K562 (cell line): ENCODE data around the gene SAMD10. TPM values are rescaled to one million over a fixed set of nuclear protein-coding genes. Genes with fewer than 3 reads are reported as not detected.
A peak's percentile ranks its signal among the peaks of the same experiment; 100 is the strongest.

Experiments used
- ARID1B ChIP-seq: fragments of 450-650 bp; IDR thresholded peaks from 2 replicates; pipeline ENCODE4 v1.6.1; 2016; ENCODE audit warnings: antibody characterized with exemption, mild to moderate bottlenecking, inconsistent platforms
- CCNT2 ChIP-seq: IDR thresholded peaks from 2 replicates; pipeline ENCODE4 v1.6.1; 2011; ENCODE audit warnings: borderline replicate concordance, low read depth, mild to moderate bottlenecking, moderate library complexity, mixed read lengths, low read length; ENCODE audit not compliant: insufficient read length; ENCODE audit errors: extremely low read depth
- CHD4 ChIP-seq: fragments of 200-600 bp; sonication (generic); IDR thresholded peaks from 3 replicates; pipeline ENCODE4 v1.6.1; 2012; ENCODE audit warnings: low read depth, mild to moderate bottlenecking, mixed read lengths, low read length, inconsistent platforms; ENCODE audit not compliant: insufficient read depth, insufficient replicate concordance, poor library complexity, severe bottlenecking
- DNMT1 ChIP-seq: fragments of 450-650 bp; IDR thresholded peaks from 2 replicates; pipeline ENCODE4 v1.6.1; 2016; ENCODE audit warnings: antibody characterized with exemption, mild to moderate bottlenecking
- HIVEP1 ChIP-seq: fragments of 250-450 bp; sonication (Bioruptor Pico); IDR thresholded peaks from 2 replicates; pipeline ENCODE4 v1.4.0; 2020; ENCODE audit warnings: mild to moderate bottlenecking
- HNRNPH1 ChIP-seq: fragments of 200-400 bp; formaldehyde crosslinking; optimal IDR thresholded peaks from 2 replicates; pipeline ENCODE3; 2017; ENCODE audit warnings: low read depth, mild to moderate bottlenecking, low read length, moderate library complexity
- MYC ChIP-seq, 2 experiments: fragments of 250-450 bp in 1 of 2; sonication (Bioruptor Pico) in 1 of 2; IDR thresholded peaks; 2 replicates each; pipeline versions ENCODE4 v1.5.1 to v1.6.1; 2012 to 2021; ENCODE audit warnings: low read depth in 2 of 2, borderline replicate concordance in 1 of 2, improper control_type of control experiment in 1 of 2, low read length in 1 of 2, mild to moderate bottlenecking in 1 of 2, moderate library complexity in 1 of 2
- NCOA6 ChIP-seq: fragments of 450-650 bp; IDR thresholded peaks from 2 replicates; pipeline ENCODE4 v1.6.1; 2017; ENCODE audit warnings: mild to moderate bottlenecking
- RB1 ChIP-seq: fragments of 450-650 bp; IDR thresholded peaks from 2 replicates; pipeline ENCODE4 v1.6.1; 2017; ENCODE audit warnings: low read depth, mild to moderate bottlenecking
- SPI1 ChIP-seq: IDR thresholded peaks from 2 replicates; pipeline ENCODE4 v1.6.1; 2011; ENCODE audit warnings: low read depth, low read length, control low read depth, borderline replicate concordance
- ZNF444 ChIP-seq: fragments of 250-450 bp; sonication (Bioruptor Pico); IDR thresholded peaks from 2 replicates; pipeline ENCODE4 v1.4.0; 2020; ENCODE audit warnings: mild to moderate bottlenecking, moderate library complexity
- ZNF445 ChIP-seq: fragments of 250-450 bp; sonication (Bioruptor Pico); IDR thresholded peaks from 2 replicates; pipeline ENCODE4 v1.4.0; 2020; ENCODE audit warnings: low read depth, mild to moderate bottlenecking, moderate library complexity
- polyA plus RNA-seq, 8 experiments: library from polyadenylated mRNA; depleted of rRNA in 4 of 8; stranded (reverse) in 5 of 8; unstranded in 3 of 8; fragments of >200 nt; fragmentation: Nextera tagmentation in 2 of 8; fragmentation: Illumina TruSeq in 1 of 8; extraction: Ambion mirVana in 2 of 8; extraction: Trizol in 1 of 8; gene quantifications; 2 replicates each; pipeline versions ENCODE4 v1.2.1 to v1.2.3, GENCODE V29; 2011 to 2014; ENCODE audit warnings: inconsistent platforms in 1 of 8, missing spikeins in 1 of 8
- total RNA-seq, 7 experiments: library from RNA; depleted of rRNA in 6 of 7; stranded (reverse); fragments of >200 nt in 6 of 7; fragmentation: Illumina TruSeq in 2 of 7; extraction: Trizol in 2 of 7; gene quantifications; 2 replicates each; pipeline versions ENCODE4 v1.2.1 to v1.2.3, GENCODE V29; 2011 to 2021; ENCODE audit warnings: low replicate concordance in 1 of 7
- TF ChIP-seq, protein P1 (sequence below), 2 experiments: IDR thresholded peaks; 2 replicates each; pipeline ENCODE4 v1.6.1; 2012; ENCODE audit warnings: improper control_type of control experiment in 2 of 2, low read depth in 2 of 2, low read length in 2 of 2, borderline replicate concordance in 1 of 2
- TF ChIP-seq, protein P2 (sequence below): sonication (generic); formaldehyde crosslinking; IDR thresholded peaks from 2 replicates; pipeline ENCODE4 v1.8.0; 2023; ENCODE audit warnings: mild to moderate bottlenecking, missing genetic modification reagents
- TF ChIP-seq, protein P3 (sequence below): fragments of 250-450 bp; sonication (Bioruptor Pico); IDR thresholded peaks from 2 replicates; pipeline ENCODE4 v1.5.0; 2021
- TF ChIP-seq, protein P4 (sequence below), 2 experiments: fragments of 150-350 bp in 1 of 2; IDR thresholded peaks; 2 replicates each; pipeline ENCODE4 v1.6.1; 2012 to 2016; ENCODE audit warnings: low read depth in 2 of 2, low read length in 2 of 2, mild to moderate bottlenecking in 1 of 2, moderate library complexity in 1 of 2
- TF ChIP-seq, protein P5 (sequence below), 2 experiments: fragments of 450-650 bp; conservative IDR thresholded peaks; 2 replicates each; pipeline ENCODE4 v1.6.1; 2017; ENCODE audit warnings: mild to moderate bottlenecking in 2 of 2, moderate library complexity in 2 of 2

SAMD10 gene
- total and polyA plus RNA-seq, 9 of the 15 experiments (the other 6 are each of a cell fraction or from before 2014, with no cell fraction given) = 0.37 to 15.2 (median 4.8) TPM

DNA sequence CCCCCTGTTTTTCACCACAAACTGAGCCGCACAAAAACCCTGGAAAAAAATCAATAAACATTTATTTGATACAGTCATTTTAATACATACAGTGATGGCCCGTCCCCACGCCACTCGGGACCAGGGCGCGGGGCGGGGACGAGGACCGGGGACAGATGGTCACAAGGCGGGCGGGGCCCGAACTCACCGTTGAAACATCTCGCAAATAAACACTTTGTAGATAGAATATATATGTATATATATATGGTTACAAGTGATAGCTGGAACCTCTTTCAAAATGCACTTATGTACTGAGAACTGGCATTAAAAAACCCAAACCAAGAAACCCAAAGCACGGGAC, 22.8 kb downstream of the SAMD10 start (continued):
- TF ChIP-seq, protein P1, sequence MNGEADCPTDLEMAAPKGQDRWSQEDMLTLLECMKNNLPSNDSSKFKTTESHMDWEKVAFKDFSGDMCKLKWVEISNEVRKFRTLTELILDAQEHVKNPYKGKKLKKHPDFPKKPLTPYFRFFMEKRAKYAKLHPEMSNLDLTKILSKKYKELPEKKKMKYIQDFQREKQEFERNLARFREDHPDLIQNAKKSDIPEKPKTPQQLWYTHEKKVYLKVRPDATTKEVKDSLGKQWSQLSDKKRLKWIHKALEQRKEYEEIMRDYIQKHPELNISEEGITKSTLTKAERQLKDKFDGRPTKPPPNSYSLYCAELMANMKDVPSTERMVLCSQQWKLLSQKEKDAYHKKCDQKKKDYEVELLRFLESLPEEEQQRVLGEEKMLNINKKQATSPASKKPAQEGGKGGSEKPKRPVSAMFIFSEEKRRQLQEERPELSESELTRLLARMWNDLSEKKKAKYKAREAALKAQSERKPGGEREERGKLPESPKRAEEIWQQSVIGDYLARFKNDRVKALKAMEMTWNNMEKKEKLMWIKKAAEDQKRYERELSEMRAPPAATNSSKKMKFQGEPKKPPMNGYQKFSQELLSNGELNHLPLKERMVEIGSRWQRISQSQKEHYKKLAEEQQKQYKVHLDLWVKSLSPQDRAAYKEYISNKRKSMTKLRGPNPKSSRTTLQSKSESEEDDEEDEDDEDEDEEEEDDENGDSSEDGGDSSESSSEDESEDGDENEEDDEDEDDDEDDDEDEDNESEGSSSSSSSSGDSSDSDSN (IDR thresholded peaks at IDR 0.05; ENCODE audit: borderline replicate concordance in 1 of 2, low read depth in 2 of 2, low read length in 2 of 2) = no peak
- TF ChIP-seq ZNF444 (CRISPR knock-in tag) (no peak), ARID1B (no peak), CCNT2 (no peak), NCOA6 (no peak), HNRNPH1 (no peak), DNMT1 (no peak), MYC (IDR thresholded peaks at IDR 0.05; ENCODE audit: low read depth, low read length) (no peak), MYC (CRISPR knock-in tag; IDR thresholded peaks at IDR 0.05; ENCODE audit: borderline replicate concordance, low read depth) (peak; percentile 40; the same call in 1 of the 2 replicates), SPI1 (no peak), HIVEP1 (CRISPR knock-in tag) (no peak), ZNF445 (CRISPR knock-in tag) (no peak), CHD4 (no peak), RB1 (no peak)
- TF ChIP-seq, protein P2, sequence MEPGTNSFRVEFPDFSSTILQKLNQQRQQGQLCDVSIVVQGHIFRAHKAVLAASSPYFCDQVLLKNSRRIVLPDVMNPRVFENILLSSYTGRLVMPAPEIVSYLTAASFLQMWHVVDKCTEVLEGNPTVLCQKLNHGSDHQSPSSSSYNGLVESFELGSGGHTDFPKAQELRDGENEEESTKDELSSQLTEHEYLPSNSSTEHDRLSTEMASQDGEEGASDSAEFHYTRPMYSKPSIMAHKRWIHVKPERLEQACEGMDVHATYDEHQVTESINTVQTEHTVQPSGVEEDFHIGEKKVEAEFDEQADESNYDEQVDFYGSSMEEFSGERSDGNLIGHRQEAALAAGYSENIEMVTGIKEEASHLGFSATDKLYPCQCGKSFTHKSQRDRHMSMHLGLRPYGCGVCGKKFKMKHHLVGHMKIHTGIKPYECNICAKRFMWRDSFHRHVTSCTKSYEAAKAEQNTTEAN (CRISPR knock-in tag) = no peak; the same call in 1 of the 2 replicates
- TF ChIP-seq, protein P3, sequence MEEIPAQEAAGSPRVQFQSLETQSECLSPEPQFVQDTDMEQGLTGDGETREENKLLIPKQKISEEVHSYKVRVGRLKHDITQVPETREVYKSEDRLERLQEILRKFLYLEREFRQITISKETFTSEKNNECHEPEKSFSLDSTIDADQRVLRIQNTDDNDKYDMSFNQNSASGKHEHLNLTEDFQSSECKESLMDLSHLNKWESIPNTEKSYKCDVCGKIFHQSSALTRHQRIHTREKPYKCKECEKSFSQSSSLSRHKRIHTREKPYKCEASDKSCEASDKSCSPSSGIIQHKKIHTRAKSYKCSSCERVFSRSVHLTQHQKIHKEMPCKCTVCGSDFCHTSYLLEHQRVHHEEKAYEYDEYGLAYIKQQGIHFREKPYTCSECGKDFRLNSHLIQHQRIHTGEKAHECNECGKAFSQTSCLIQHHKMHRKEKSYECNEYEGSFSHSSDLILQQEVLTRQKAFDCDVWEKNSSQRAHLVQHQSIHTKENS = no peak
- TF ChIP-seq, protein P4, sequence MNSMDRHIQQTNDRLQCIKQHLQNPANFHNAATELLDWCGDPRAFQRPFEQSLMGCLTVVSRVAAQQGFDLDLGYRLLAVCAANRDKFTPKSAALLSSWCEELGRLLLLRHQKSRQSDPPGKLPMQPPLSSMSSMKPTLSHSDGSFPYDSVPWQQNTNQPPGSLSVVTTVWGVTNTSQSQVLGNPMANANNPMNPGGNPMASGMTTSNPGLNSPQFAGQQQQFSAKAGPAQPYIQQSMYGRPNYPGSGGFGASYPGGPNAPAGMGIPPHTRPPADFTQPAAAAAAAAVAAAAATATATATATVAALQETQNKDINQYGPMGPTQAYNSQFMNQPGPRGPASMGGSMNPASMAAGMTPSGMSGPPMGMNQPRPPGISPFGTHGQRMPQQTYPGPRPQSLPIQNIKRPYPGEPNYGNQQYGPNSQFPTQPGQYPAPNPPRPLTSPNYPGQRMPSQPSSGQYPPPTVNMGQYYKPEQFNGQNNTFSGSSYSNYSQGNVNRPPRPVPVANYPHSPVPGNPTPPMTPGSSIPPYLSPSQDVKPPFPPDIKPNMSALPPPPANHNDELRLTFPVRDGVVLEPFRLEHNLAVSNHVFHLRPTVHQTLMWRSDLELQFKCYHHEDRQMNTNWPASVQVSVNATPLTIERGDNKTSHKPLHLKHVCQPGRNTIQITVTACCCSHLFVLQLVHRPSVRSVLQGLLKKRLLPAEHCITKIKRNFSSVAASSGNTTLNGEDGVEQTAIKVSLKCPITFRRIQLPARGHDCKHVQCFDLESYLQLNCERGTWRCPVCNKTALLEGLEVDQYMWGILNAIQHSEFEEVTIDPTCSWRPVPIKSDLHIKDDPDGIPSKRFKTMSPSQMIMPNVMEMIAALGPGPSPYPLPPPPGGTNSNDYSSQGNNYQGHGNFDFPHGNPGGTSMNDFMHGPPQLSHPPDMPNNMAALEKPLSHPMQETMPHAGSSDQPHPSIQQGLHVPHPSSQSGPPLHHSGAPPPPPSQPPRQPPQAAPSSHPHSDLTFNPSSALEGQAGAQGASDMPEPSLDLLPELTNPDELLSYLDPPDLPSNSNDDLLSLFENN (IDR thresholded peaks at IDR 0.05; ENCODE audit: low read depth in 2 of 2, low read length in 2 of 2) = no peak
- TF ChIP-seq, protein P5, sequence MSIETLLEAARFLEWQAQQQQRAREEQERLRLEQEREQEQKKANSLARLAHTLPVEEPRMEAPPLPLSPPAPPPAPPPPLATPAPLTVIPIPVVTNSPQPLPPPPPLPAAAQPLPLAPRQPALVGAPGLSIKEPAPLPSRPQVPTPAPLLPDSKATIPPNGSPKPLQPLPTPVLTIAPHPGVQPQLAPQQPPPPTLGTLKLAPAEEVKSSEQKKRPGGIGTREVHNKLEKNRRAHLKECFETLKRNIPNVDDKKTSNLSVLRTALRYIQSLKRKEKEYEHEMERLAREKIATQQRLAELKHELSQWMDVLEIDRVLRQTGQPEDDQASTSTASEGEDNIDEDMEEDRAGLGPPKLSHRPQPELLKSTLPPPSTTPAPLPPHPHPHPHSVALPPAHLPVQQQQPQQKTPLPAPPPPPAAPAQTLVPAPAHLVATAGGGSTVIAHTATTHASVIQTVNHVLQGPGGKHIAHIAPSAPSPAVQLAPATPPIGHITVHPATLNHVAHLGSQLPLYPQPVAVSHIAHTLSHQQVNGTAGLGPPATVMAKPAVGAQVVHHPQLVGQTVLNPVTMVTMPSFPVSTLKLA (conservative IDR thresholded peaks at IDR 0.05) = peak; percentile 76 to 99; a peak in 3 of 4 replicates
